Measurements from ENCODE around the gene TMEM243.

TMEM243 gene

DNA sequence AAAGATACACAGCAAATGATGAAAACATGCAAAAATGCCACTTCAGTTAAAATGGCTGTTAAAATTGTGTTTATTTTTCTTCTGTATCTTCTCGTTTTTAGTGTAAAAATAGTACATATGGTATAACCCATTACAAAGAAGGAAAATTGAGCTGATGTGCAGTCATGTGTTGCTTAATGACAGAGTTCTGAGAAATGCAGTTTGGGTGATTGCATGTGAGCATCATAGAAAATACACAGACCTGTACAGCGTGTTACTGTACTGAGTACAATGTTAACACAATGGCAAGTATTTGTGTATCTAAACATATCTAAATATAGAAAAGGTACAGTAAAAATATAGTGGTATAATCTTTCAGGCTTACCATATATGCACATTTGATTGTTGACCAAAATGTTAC lies 60.0 kb downstream of the TMEM243 start:
- no peak for DNase-seq (ENCODE audit: low read depth in 2 of 2)

DNA sequence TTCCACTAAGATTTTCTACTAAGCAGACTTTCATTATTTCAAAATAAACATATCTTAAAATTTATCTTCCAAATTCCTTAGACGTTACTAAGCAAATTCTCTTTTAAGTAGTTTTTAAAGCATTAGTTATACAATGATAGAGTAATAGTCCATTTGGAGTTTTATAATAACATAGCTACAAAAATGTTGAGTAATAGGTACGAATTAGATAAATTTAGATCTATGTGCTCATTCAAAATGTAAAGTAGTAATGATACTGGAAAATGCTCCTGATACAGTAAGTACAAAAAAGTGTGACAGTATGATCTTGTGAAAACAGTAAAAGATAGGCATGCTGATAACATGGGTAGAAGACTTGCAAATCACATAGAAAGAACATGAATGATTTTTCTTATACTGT lies 62.8 kb downstream of the TMEM243 start:
- DNase-seq (ENCODE audit: low read depth in 2 of 2), result no peak

GRCh38 chr7:87155788-87156187 lies 63.7 kb downstream of the TMEM243 start:
- DNase-seq (ENCODE audit: low read depth in 2 of 2), result no peak

DNA sequence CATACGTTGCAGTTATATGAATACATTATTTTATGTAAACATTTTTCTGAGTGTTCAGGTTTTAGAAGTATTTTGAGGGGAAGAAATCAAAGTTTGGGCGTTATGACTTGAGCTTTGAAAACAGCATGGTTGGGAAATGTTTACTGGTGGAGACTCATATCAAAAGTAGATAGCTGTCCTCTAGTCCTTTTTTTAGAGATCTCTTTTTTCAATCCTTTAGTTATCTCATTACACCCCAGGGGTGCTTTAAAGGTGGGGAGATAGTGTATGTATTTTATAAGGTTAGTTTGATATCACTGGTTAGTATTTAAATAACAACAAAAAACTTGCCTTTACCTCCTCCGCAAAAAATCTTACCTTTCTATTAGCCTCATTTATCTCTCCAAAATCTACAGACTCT lies 65.0 kb downstream of the TMEM243 start:
- no peak for DNase-seq (ENCODE audit: low read depth in 2 of 2)

GRCh38 chr7:87154166-87154565 lies 65.4 kb downstream of the TMEM243 start:
- no peak for DNase-seq (ENCODE audit: low read depth in 2 of 2)

DNA sequence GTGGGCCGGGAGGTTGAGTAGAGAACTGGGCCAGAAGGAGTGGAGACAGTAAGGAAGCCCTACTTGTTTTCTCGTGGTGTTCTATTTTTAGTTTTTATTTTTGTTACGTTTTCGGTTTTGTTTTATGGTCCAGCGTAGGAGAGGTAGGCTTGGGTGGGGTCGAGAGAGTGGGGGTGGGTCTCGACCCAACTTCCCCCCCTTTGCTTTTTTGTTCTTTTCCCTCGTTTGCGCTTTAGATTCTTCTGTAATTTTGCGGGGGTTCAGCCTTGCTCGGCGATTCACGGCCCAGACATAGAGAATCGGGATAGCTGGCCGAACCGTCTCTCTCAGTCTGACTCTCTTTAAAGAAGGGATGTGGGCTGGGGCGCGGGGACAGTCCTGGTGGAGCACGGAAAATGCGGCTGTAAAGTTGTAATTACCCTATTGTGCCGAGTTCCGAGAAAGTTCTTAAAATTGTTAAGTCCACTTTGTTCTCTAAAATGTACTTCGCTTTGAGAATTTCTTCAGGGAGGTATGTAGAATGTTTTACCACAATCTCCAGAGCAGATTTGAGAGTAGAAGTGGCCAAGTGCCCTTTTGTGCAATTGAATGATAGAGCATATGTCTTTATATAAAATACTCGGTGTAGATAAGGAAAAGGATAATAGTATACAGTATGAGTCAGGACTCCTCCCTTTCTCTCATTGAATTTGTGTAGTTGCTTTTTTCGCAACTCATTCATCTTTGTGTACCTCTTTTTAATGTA lies 66.5 kb downstream of the TMEM243 start:
- peak in 1 of 2 donors; percentile 13 for DNase-seq (ENCODE audit: low read depth in 2 of 2)

- DNase-seq (ENCODE audit: low read depth in 2 of 2), result peak; percentile 74 to 75
Measured at GRCh38 chr7:87152112-87152896, 67.2 kb downstream of the TMEM243 start, which contains the start of gene DMTF1. TSS of gene DMTF1 (plus strand) at chr7:87152453. CDS start at chr7:87164942, 12,489 bp downstream.

- DNase-seq (ENCODE audit: low read depth in 2 of 2), result no peak
Measured at GRCh38 chr7:87151729-87152111, 67.8 kb downstream of the TMEM243 start.

- DNase-seq (ENCODE audit: low read depth in 2 of 2), result no peak
Measured at GRCh38 chr7:87151002-87151728, 68.4 kb downstream of the TMEM243 start.

- no peak for DNase-seq (ENCODE audit: low read depth in 2 of 2)
Measured at GRCh38 chr7:87148332-87148955, 71.1 kb downstream of the TMEM243 start.

- no peak for DNase-seq (ENCODE audit: low read depth in 2 of 2)
Measured at GRCh38 chr7:87147500-87147899, 72.0 kb downstream of the TMEM243 start.

- DNase-seq (ENCODE audit: low read depth in 2 of 2), result no peak
Measured at GRCh38 chr7:87146740-87147386, 72.7 kb downstream of the TMEM243 start.

Measured in stimulated activated CD8-positive, alpha-beta memory T cell treated with anti-CD3 and anti-CD28 coated beads, Interleukin-15, amount 100 ng/mL, for 4 hours (primary cell).